NT2/D1 (cell line): ENCODE data around the gene GFOD1.

ENCODE experiments used
- DNase-seq: peaks from one replicate; pipeline ENCODE4 v3.0.0-alpha.2; 2011; ENCODE audit warnings: low read depth, low spot score
- H3K27me3 ChIP-seq: 2 replicates; pipeline ENCODE4 v1.6.0; 2011; ENCODE audit warnings: mild to moderate bottlenecking; ENCODE audit not compliant: insufficient read length, insufficient read depth
- H3K36me3 ChIP-seq: 2 replicates; pipeline ENCODE4 v1.6.1; 2011; ENCODE audit warnings: mild to moderate bottlenecking, low read length, mixed read lengths; ENCODE audit not compliant: insufficient read depth, insufficient read length
- H3K4me1 ChIP-seq: 2 replicates; pipeline ENCODE4 v1.5.1; 2011; ENCODE audit not compliant: insufficient read depth, insufficient read length
- H3K4me3 ChIP-seq: 2 replicates; pipeline ENCODE4 v1.5.1; 2011; ENCODE audit warnings: low read depth; ENCODE audit not compliant: insufficient read length
- H3K9ac ChIP-seq: 2 replicates; pipeline ENCODE4 v1.6.0; 2011; ENCODE audit warnings: low read depth; ENCODE audit not compliant: insufficient read length
- H3K9me3 ChIP-seq: 2 replicates; pipeline ENCODE4 v1.5.1; 2011; ENCODE audit warnings: mild to moderate bottlenecking, low read length; ENCODE audit not compliant: insufficient read depth
- SUZ12 ChIP-seq: IDR thresholded peaks from 2 replicates; pipeline ENCODE4 v1.6.1; 2011; ENCODE audit not compliant: insufficient read length, insufficient read depth; ENCODE audit errors: extremely low read depth
- YY1 ChIP-seq: IDR thresholded peaks from 2 replicates; pipeline ENCODE4 v1.6.1; 2011; ENCODE audit not compliant: insufficient read length, insufficient read depth
- ZNF274 ChIP-seq: IDR thresholded peaks from 2 replicates; pipeline ENCODE4 v1.6.1; 2011; ENCODE audit warnings: mild to moderate bottlenecking, low read depth, low read length

Gene GFOD1

GRCh38 chr6:13407368-13407708 is 80.1 kb downstream of the GFOD1 start:
- Histone ChIP-seq H3K27me3 (no peaks in the 10 kb centered on the region), H3K4me3 (no peak overlapping the region), H3K9me3 (no peaks in the 10 kb centered on the region), H3K9ac (no peak overlapping the region), H3K36me3 (no peaks in the 10 kb centered on the region), H3K4me1 (no peaks in the 10 kb centered on the region)
- TF ChIP-seq SUZ12, result no peak
- TF ChIP-seq YY1, result no peak
- no peak for TF ChIP-seq ZNF274
- no peak for DNase-seq

- H3K36me3 ChIP-seq, result no peaks in the 10 kb centered on the region
- no peak for DNase-seq
- no peaks in the 10 kb centered on the region for H3K4me1 ChIP-seq
- H3K27me3 ChIP-seq, result no peaks in the 10 kb centered on the region
- no peak for TF ChIP-seq YY1
- no peak for TF ChIP-seq ZNF274
- TF ChIP-seq SUZ12, result no peak
- H3K9me3 ChIP-seq, result no peaks in the 10 kb centered on the region
- H3K4me3 ChIP-seq, result no peak overlapping the region
- H3K9ac ChIP-seq, result no peak overlapping the region
Observed at GRCh38 chr6:13406781-13407180, 80.6 kb downstream of the GFOD1 start.

GRCh38 chr6:13405961-13406477 is 81.4 kb downstream of the GFOD1 start:
- no peak for TF ChIP-seq SUZ12
- TF ChIP-seq ZNF274, result no peak
- no peak for TF ChIP-seq YY1
- H3K4me3 ChIP-seq, result no peak overlapping the region
- no peak overlapping the region for H3K9ac ChIP-seq
- H3K4me1 ChIP-seq, result no peaks in the 10 kb centered on the region
- H3K27me3 ChIP-seq, result no peaks in the 10 kb centered on the region
- H3K9me3 ChIP-seq, result no peaks in the 10 kb centered on the region
- no peak for DNase-seq
- no peaks in the 10 kb centered on the region for H3K36me3 ChIP-seq

DNA sequence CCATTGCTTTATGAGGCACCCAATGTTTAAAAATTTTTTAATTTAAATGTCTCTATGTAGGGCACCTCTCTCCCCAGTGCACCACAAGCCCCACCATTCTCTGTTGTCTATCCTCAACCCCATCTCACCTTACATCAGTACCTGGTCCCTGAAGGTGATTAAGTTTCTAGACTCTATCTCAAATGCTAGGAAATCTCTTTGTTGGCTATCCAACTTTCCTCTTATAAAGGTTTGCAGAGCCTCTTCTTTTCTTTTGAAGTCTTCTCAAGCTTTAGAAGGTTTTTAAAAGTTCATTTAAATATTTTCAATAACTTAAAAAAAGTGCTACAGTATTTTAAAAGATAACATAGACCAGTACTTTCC is 82.5 kb downstream of the GFOD1 start:
- H3K36me3 ChIP-seq, result no peaks in the 10 kb centered on the region
- H3K9me3 ChIP-seq, result no peaks in the 10 kb centered on the region
- no peaks in the 10 kb centered on the region for H3K4me1 ChIP-seq
- no peak for DNase-seq
- H3K9ac ChIP-seq, result no peak overlapping the region
- no peaks in the 10 kb centered on the region for H3K27me3 ChIP-seq
- no peak overlapping the region for H3K4me3 ChIP-seq
- TF ChIP-seq YY1 (no peak), ZNF274 (no peak), SUZ12 (no peak)

DNA sequence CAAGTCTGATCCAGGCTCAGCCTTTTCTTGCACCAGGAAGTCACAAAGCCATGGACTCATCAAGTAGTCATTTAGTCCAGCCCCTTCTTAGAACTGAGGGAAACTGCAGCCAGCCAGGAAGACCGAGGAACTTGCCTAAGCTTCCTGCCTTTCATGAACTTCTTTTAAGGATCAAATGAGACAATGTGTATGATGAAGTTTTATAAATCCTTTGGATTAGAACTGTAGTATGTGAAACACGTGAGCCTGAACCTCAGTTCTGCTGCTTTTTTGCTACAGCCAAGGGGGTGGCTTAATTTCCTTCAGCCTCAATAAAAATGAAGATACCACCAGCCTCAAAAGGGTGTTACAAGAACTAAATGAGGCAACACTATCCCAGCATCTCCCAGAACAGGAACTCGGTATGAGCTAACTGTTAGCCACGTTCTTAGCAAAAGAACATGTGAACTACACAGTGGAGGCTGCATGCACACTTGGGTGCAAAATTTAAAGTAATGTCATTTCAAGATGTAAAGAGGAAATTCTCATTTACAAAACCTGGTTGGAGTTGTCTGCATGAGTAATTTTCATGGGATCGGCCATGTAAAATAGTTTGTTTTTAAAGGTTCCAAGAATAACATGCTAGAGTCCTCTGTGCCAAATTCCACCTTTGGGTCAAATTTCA is 83.0 kb downstream of the GFOD1 start:
- Histone ChIP-seq H3K27me3 (no peaks in the 10 kb centered on the region), H3K4me3 (no peak overlapping the region), H3K9ac (no peak overlapping the region), H3K36me3 (no peaks in the 10 kb centered on the region), H3K4me1 (no peaks in the 10 kb centered on the region), H3K9me3 (no peaks in the 10 kb centered on the region)
- DNase-seq, result no peak
- TF ChIP-seq ZNF274 (no peak), YY1 (no peak), SUZ12 (no peak)

DNA sequence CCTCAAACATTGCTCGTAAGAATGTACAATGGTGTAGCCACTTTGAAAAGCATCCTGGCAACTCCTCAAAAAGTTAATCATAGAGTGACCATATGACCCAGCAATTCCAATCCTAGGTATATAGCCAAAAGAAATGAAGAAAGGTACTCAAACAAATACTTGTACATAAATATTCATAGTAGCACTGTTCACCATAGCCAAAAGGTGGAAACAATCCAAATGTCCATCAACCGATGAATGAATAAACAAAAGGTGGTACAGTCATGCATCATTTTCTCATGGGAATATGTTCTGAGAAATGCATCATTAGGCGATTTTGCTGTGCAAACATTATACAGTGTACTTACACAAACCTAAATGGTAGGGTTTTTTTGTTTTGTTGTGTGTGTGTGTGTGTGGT is 84.7 kb downstream of the GFOD1 start:
- no peak for TF ChIP-seq SUZ12
- no peak for TF ChIP-seq ZNF274
- no peak for TF ChIP-seq YY1
- no peaks in the 10 kb centered on the region for H3K9me3 ChIP-seq
- no peaks in the 10 kb centered on the region for H3K4me1 ChIP-seq
- no peak overlapping the region for H3K9ac ChIP-seq
- DNase-seq, result no peak
- no peaks in the 10 kb centered on the region for H3K36me3 ChIP-seq
- no peak overlapping the region for H3K4me3 ChIP-seq
- no peaks in the 10 kb centered on the region for H3K27me3 ChIP-seq

DNA sequence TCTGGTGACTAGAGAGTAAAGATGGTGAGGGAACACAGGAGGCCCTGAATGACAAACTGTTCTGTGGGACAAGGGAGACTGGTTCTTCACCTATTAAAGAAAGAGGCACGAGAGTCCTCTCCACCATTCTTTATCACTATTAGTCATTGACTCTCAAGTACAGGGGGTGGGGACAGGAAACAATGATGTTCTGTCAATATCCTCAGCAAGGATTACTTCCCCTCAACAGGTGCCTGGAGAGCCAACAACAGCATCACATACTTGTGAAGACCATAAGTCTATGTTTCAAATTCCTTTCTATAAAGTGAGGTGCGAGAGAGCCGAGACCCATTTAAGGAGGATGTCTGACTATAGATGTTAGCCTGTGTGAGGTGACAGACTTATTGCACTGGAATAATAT is 86.6 kb downstream of the GFOD1 start:
- H3K4me3 ChIP-seq, result no peak overlapping the region
- TF ChIP-seq ZNF274 (no peak), YY1 (no peak), SUZ12 (no peak)
- H3K27me3 ChIP-seq, result no peaks in the 10 kb centered on the region
- H3K9me3 ChIP-seq, result no peaks in the 10 kb centered on the region
- no peaks in the 10 kb centered on the region for H3K4me1 ChIP-seq
- DNase-seq, result no peak
- no peaks in the 10 kb centered on the region for H3K36me3 ChIP-seq
- H3K9ac ChIP-seq, result no peak overlapping the region
